HEK293T (cell line): Measurements from ENCODE around the gene CAPZA2.

ENCODE experiments used
- ELF4 ChIP-seq: fragments of 450-650 bp; IDR thresholded peaks from 2 replicates; pipeline ENCODE4 v1.6.1; 2017; ENCODE audit warnings: antibody characterized with exemption
- ZNF384 ChIP-seq: fragments of 450-650 bp; IDR thresholded peaks from 2 replicates; pipeline ENCODE4 v1.6.1; 2016

- TF ChIP-seq ZNF384 (no peak), ELF4 (no peak)
Observed at GRCh38 chr7:116968631-116969030, 106.2 kb downstream of the CAPZA2 start.
